ENCODE data around the gene C10orf53. TPM values are rescaled to one million over a fixed set of nuclear protein-coding genes. Genes with fewer than 3 reads are reported as not detected.

C10orf53 gene
- total RNA-seq, 1 experiment from 2014 or later = not detected

DNA sequence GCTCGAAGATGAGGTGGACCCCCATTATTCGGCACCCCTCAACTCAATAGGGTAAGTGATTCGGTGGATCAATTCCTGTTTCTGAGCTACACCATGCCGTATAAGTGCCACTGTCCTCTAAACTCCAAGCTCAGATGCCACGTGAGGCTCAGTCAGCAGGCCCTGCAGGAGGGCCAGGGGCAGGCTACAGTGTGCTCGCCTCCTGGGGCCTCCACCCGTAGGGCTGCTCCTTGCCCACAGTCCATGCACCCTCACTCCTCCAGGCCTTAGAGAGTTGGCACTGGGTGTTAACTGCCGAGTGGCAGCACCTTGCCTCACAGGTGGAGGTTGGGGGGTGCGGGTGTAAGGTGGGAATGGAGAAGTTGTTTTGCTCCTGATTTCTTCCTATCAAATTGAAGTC lies 12.1 kb downstream of the C10orf53 start:
- Mint-ChIP-seq H3K27me3 (ENCODE audit: insufficient read depth, unreplicated experiment) (peaks cover 3% of the 10 kb centered on the region), H3K9me3 (ENCODE audit: unreplicated experiment) (no peaks in the 10 kb centered on the region), H3K4me1 (ENCODE audit: low read depth, unreplicated experiment) (peaks cover 14% of the 10 kb centered on the region), H3K4me3 (ENCODE audit: unreplicated experiment) (no peak overlapping the region), H3K36me3 (ENCODE audit: insufficient read depth, unreplicated experiment) (no peaks in the 10 kb centered on the region), H3K27ac (ENCODE audit: unreplicated experiment) (no peak overlapping the region)
- no TSS peak for BruUV-seq (replicated peaks)
- TF ChIP-seq, protein P1, sequence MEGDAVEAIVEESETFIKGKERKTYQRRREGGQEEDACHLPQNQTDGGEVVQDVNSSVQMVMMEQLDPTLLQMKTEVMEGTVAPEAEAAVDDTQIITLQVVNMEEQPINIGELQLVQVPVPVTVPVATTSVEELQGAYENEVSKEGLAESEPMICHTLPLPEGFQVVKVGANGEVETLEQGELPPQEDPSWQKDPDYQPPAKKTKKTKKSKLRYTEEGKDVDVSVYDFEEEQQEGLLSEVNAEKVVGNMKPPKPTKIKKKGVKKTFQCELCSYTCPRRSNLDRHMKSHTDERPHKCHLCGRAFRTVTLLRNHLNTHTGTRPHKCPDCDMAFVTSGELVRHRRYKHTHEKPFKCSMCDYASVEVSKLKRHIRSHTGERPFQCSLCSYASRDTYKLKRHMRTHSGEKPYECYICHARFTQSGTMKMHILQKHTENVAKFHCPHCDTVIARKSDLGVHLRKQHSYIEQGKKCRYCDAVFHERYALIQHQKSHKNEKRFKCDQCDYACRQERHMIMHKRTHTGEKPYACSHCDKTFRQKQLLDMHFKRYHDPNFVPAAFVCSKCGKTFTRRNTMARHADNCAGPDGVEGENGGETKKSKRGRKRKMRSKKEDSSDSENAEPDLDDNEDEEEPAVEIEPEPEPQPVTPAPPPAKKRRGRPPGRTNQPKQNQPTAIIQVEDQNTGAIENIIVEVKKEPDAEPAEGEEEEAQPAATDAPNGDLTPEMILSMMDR (IDR thresholded peaks at IDR 0.05; ENCODE audit: insufficient read depth in 1 of 2, low read depth in 1 of 2, low read length in 1 of 2, severe bottlenecking in 1 of 2, unreplicated experiment in 1 of 2) = no peak
- CTCF ChIA-PET = no interaction called here
- Histone ChIP-seq H3K4me3 (ENCODE audit: low read depth, low read length) (no peak overlapping the region), H3K27me3 (replicated peaks; ENCODE audit: control insufficient read depth, insufficient read depth, low read length) (peaks cover 1% of the 10 kb centered on the region; the same call in 1 of the 2 replicates), H3K36me3 (ENCODE audit: control insufficient read depth, insufficient read depth, low read length) (no peaks in the 10 kb centered on the region), H3K4me1 (peaks cover 8% of the 10 kb centered on the region; the same call in 1 of the 2 replicates), H3K9me3 (peaks cover 5% of the 10 kb centered on the region; the same call in 1 of the 2 replicates)
- POLR2A ChIA-PET = no interaction called here
- intact Hi-C loops (cut with micrococcal nuclease; ENCODE audit: unreplicated experiment) = no loop called here
- DNase-seq = no peak

DNA sequence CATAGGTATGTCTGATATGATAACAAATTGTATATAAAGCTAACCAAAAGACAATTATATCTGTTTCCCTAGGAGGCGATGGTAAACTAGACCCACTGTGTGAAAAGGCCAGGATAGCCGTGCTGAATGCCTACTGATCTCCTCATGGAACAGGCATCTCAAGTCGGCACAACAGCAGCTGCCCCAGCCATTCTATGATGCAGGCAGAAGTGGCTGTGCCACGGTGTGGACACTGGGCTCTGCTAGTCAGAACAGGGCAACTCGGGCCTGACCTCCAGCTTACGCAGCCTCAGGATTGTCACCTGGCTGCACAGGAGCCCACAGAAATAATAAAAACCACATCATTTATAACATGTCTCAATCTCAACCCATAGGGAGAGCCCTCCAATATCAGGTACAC lies 15.0 kb downstream of the C10orf53 start:
- intact Hi-C loops (cut with micrococcal nuclease; ENCODE audit: unreplicated experiment) = no loop called here
- no peak overlapping the region for H3K4me3 ChIP-seq (ENCODE audit: low read depth, low read length)
- no peaks in the 10 kb centered on the region for H3K36me3 ChIP-seq (ENCODE audit: control insufficient read depth, insufficient read depth, low read length)
- no peak for DNase-seq
- ChIA-PET POLR2A (no interaction called here), CTCF (no interaction called here)
- H3K4me1 Mint-ChIP-seq (ENCODE audit: low read depth, unreplicated experiment) = no peaks in the 10 kb centered on the region
- H3K4me3 Mint-ChIP-seq (ENCODE audit: unreplicated experiment) = no peak overlapping the region
- no peaks in the 10 kb centered on the region for H3K36me3 Mint-ChIP-seq (ENCODE audit: insufficient read depth, unreplicated experiment)
- H3K27me3 Mint-ChIP-seq (ENCODE audit: insufficient read depth, unreplicated experiment) = peaks cover 6% of the 10 kb centered on the region
- H3K27me3 ChIP-seq (replicated peaks; ENCODE audit: control insufficient read depth, insufficient read depth, low read length) = peaks cover 1% of the 10 kb centered on the region; the same call in 1 of the 2 replicates
- H3K27ac Mint-ChIP-seq (ENCODE audit: unreplicated experiment) = no peak overlapping the region
- no TSS peak for BruUV-seq (replicated peaks)
- TF ChIP-seq, protein P1 (IDR thresholded peaks at IDR 0.05; ENCODE audit: insufficient read depth in 1 of 2, low read depth in 1 of 2, low read length in 1 of 2, severe bottlenecking in 1 of 2, unreplicated experiment in 1 of 2) = no peak
- H3K9me3 Mint-ChIP-seq (ENCODE audit: unreplicated experiment) = no peaks in the 10 kb centered on the region
- no peaks in the 10 kb centered on the region for H3K9me3 ChIP-seq
- no peaks in the 10 kb centered on the region for H3K4me1 ChIP-seq

DNA sequence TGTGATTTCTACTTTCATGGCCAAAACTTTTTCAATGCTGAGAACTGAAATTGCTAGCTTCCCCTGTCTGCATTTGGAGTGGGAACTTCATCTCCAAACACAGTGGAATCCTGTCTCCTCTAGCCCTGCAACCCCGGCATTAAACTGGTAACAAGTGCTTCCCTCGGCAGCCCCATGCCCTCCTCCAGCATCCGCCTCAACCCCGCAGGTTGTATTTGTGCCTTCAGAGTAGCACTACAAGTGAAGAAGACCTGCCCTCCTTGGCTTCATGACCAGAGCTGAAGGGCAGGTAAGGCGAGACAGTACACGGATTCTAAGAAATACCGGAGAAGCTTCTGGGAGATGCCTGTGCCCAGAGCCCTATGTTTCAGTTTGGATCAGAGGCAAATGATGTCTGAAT lies 16.9 kb downstream of the C10orf53 start:
- Mint-ChIP-seq H3K27me3 (ENCODE audit: insufficient read depth, unreplicated experiment) (peaks cover 6% of the 10 kb centered on the region), H3K9me3 (ENCODE audit: unreplicated experiment) (no peaks in the 10 kb centered on the region), H3K4me3 (ENCODE audit: unreplicated experiment) (no peak overlapping the region), H3K4me1 (ENCODE audit: low read depth, unreplicated experiment) (no peaks in the 10 kb centered on the region), H3K36me3 (ENCODE audit: insufficient read depth, unreplicated experiment) (no peaks in the 10 kb centered on the region), H3K27ac (ENCODE audit: unreplicated experiment) (no peak overlapping the region)
- no peaks in the 10 kb centered on the region for H3K36me3 ChIP-seq (ENCODE audit: control insufficient read depth, insufficient read depth, low read length)
- TF ChIP-seq, protein P1 (IDR thresholded peaks at IDR 0.05; ENCODE audit: insufficient read depth in 1 of 2, low read depth in 1 of 2, low read length in 1 of 2, severe bottlenecking in 1 of 2, unreplicated experiment in 1 of 2) = no peak
- no peaks in the 10 kb centered on the region for H3K4me1 ChIP-seq
- ChIA-PET POLR2A (interaction anchor here (0.6 kb wide), 1 partner anchor 1360 kb away, joined by 3 read pairs; no protein-coding TSS in a partner anchor), CTCF (no interaction called here)
- no peak for DNase-seq
- BruUV-seq (replicated peaks) = no TSS peak
- no peak overlapping the region for H3K4me3 ChIP-seq (ENCODE audit: low read depth, low read length)
- intact Hi-C loops (cut with micrococcal nuclease; ENCODE audit: unreplicated experiment) = no loop called here
- no peaks in the 10 kb centered on the region for H3K9me3 ChIP-seq
- peaks cover 1% of the 10 kb centered on the region; the same call in 1 of the 2 replicates for H3K27me3 ChIP-seq (replicated peaks; ENCODE audit: control insufficient read depth, insufficient read depth, low read length)

Data from Caco-2 (cell line).